Gastrocnemius medialis (tissue), 4 donors: ENCODE data around the gene JAML. TPM values are rescaled to one million over a fixed set of nuclear protein-coding genes. Genes with fewer than 3 reads are reported as not detected.

Experiments used
- ATAC-seq, 2 donors: fragments of 150-250 bp; one replicate each; pipeline ENCODE4 v1.9.1; 2016
- DNase-seq, 2 donors: peaks; one replicate each; pipeline ENCODE4 v3.0.0-alpha.2; 2019
- H3K27ac ChIP-seq, 4 donors: fragments of 200-600 bp; sonication (generic); 1 replicate in 1 of 4; 2 replicates in 3 of 4; pipeline ENCODE4 v1.5.1; 2016 to 2018; ENCODE audit warnings: mild to moderate bottlenecking in 2 of 4, moderate library complexity in 1 of 4
- H3K27me3 ChIP-seq, 3 donors: fragments of 200-600 bp; sonication (generic) in 2 of 3; 1 replicate in 1 of 3; 2 replicates in 2 of 3; pipeline versions ENCODE4 v1.5.1 to v1.6.0; 2016 to 2019; ENCODE audit warnings: mild to moderate bottlenecking in 1 of 3, moderate library complexity in 1 of 3
- H3K36me3 ChIP-seq, 2 donors: fragments of 200-600 bp; sonication (generic) in 1 of 2; one replicate each; pipeline ENCODE4 v1.5.1; 2017 to 2018
- H3K4me1 ChIP-seq, 2 donors: fragments of 200-600 bp; sonication (generic) in 1 of 2; one replicate each; pipeline ENCODE4 v1.5.1; 2016 to 2017; ENCODE audit warnings: mild to moderate bottlenecking in 2 of 2
- H3K4me3 ChIP-seq, 4 donors: fragments of 200-600 bp; sonication (generic) in 3 of 4; 1 replicate in 1 of 4; 2 replicates in 3 of 4; pipeline ENCODE4 v1.5.1; 2016 to 2019; ENCODE audit warnings: mild to moderate bottlenecking in 2 of 4
- H3K9me3 ChIP-seq, 3 donors: fragments of 200-600 bp; sonication (generic) in 2 of 3; 1 replicate in 1 of 3; 2 replicates in 2 of 3; pipeline ENCODE4 v1.5.1; 2016 to 2019
- POLR2A ChIP-seq, 2 donors: fragments of 450-650 bp; IDR thresholded peaks; one replicate each; pipeline ENCODE4 v1.6.1; 2017; ENCODE audit warnings: antibody characterized with exemption in 2 of 2, mild to moderate bottlenecking in 2 of 2, moderate library complexity in 2 of 2
- in situ Hi-C, 4 donors: fragments of 200-750 bp; cut with MboI; loops; one replicate each; pipeline versions ENCODE4 v1.15.0 to v1.8.0; 2017; ENCODE audit warnings: low sequenced_read_pairs in 4 of 4
- intact Hi-C: fragments of 100-400 bp; cut with DNase I; formaldehyde crosslinking; loops from one replicate; pipeline ENCODE4 v1.15.1; 2023; ENCODE audit warnings: low total_unique reads
- total RNA-seq, 4 donors: library from RNA; depleted of rRNA; stranded (reverse); fragments of >200 nt; gene quantifications; one replicate each; pipeline versions ENCODE4 v1.1.0 to v1.2.3, GENCODE V29; 2016
- TF ChIP-seq, protein P1 (sequence below), 5 experiments: fragments of 450-650 bp in 3 of 5; fragments of 200-600 bp in 2 of 5; sonication (generic) in 2 of 5; IDR thresholded peaks in 4 of 5; conservative IDR thresholded peaks in 1 of 5; 1 replicate in 4 of 5; 2 replicates in 1 of 5; pipeline ENCODE4 v1.5.1; 2016 to 2019; ENCODE audit warnings: antibody characterized with exemption in 5 of 5, mild to moderate bottlenecking in 3 of 5, moderate library complexity in 3 of 5

JAML gene
- total RNA-seq, 4 donors from 2014 or later: 0.82 to 1.2 (median 0.91) TPM; not detected in 1

DNA sequence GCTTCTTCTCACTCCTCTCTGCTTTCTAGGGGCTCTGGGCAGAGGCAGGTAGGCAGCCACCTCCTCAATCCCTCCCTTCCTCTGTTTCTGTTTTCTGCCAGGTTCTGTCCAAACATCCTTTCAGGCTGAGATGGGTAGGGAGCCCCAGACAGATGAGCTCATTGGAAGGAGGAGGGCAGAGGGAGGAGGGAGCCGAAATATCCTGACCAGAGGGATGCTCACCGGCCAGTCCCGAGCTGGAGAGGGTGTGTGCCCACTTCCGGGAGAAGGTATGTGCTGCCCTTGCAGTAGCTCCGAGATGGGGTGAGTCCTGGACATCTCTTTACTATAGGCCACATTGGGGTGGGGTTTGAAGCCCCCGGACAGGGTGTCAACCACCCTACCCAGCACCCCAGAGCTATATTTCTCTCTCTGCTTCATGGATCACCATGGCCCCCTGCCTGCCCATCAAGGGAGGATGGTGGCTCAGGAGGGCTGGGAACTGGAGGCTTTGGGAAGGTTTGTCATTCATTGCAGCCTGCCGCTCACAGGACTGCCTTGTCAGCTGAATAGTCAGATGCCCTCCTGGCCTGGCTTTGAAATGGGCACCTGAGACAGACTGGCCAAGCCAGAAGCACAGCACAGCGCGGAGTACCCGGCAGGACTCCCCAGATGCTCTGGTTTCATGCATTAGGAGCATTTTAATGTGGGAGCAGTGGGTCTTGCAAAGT lies 67.5 kb downstream of the JAML start:
- Histone ChIP-seq H3K9me3 (no peaks in the 10 kb centered on the region), H3K27ac (peak overlapping the region in 3 of 4 donors; percentile 18 to 71 (median 23)), H3K27me3 (peaks cover 0 to 8% (median 0%) of the 10 kb centered on the region in 3 donors), H3K4me1 (peaks cover 38 to 47% of the 10 kb centered on the region in 2 donors), H3K4me3 (peak overlapping the region in 2 of 4 donors; percentile 4 to 25), H3K36me3 (no peaks in the 10 kb centered on the region)
- in situ Hi-C loops: no loop called here
- ATAC-seq (peak in 1 of 2 donors; percentile 2), DNase-seq (no peak)
- TF ChIP-seq, protein P1, sequence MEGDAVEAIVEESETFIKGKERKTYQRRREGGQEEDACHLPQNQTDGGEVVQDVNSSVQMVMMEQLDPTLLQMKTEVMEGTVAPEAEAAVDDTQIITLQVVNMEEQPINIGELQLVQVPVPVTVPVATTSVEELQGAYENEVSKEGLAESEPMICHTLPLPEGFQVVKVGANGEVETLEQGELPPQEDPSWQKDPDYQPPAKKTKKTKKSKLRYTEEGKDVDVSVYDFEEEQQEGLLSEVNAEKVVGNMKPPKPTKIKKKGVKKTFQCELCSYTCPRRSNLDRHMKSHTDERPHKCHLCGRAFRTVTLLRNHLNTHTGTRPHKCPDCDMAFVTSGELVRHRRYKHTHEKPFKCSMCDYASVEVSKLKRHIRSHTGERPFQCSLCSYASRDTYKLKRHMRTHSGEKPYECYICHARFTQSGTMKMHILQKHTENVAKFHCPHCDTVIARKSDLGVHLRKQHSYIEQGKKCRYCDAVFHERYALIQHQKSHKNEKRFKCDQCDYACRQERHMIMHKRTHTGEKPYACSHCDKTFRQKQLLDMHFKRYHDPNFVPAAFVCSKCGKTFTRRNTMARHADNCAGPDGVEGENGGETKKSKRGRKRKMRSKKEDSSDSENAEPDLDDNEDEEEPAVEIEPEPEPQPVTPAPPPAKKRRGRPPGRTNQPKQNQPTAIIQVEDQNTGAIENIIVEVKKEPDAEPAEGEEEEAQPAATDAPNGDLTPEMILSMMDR (IDR thresholded peaks at IDR 0.05 in 4 of 5, conservative IDR thresholded peaks at IDR 0.05 in 1 of 5): no peak
- no peak for TF ChIP-seq POLR2A (IDR thresholded peaks at IDR 0.05)
- intact Hi-C loops: no loop called here

DNA sequence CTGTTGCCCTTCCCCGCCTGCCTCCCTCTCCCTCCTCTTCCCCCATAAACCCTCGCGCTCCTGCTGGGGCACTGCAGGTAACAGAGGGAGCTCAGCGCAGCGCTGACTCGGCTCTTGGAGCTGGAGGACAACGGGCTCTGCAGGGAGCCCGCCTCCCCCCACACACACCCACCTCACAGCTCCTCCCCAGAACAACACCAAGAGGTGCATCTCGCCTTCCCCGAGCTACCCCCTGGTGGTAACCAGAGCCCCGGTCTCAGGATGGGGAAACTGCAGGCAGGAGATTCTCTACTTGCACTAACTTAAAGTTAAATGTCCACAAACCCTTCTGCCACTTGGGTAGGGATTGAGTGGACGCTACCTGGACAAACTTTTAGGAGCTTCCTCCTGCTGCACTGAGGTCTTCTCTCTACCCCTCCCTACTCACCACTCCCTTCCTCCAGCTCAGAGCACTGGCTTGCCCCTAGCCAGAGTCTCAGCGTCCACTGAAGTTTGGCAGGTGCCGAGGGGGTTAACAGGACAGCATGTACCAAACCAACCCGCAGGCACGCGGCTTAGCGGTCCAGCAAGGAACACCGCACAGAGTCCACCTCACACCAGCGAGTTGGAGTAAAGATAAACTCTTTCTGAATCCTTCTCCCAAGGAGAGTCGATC lies 68.2 kb downstream of the JAML start:
- in situ Hi-C loops (no loop called here), intact Hi-C loops (no loop called here)
- Histone ChIP-seq H3K36me3 (no peaks in the 10 kb centered on the region), H3K27me3 (peaks cover 0 to 11% (median 0%) of the 10 kb centered on the region in 3 donors), H3K4me1 (peaks cover 45 to 54% of the 10 kb centered on the region in 2 donors), H3K27ac (peak overlapping the region in 3 of 4 donors; percentile 18 to 71 (median 23)), H3K9me3 (no peaks in the 10 kb centered on the region), H3K4me3 (peak overlapping the region in 3 of 4 donors; percentile 4 to 25 (median 4))
- TF ChIP-seq, protein P1 (IDR thresholded peaks at IDR 0.05 in 4 of 5, conservative IDR thresholded peaks at IDR 0.05 in 1 of 5): no peak
- TF ChIP-seq POLR2A (IDR thresholded peaks at IDR 0.05): no peak
- ATAC-seq: peak; percentile 48 to 62
- peak; percentile 35 to 38 for DNase-seq

DNA sequence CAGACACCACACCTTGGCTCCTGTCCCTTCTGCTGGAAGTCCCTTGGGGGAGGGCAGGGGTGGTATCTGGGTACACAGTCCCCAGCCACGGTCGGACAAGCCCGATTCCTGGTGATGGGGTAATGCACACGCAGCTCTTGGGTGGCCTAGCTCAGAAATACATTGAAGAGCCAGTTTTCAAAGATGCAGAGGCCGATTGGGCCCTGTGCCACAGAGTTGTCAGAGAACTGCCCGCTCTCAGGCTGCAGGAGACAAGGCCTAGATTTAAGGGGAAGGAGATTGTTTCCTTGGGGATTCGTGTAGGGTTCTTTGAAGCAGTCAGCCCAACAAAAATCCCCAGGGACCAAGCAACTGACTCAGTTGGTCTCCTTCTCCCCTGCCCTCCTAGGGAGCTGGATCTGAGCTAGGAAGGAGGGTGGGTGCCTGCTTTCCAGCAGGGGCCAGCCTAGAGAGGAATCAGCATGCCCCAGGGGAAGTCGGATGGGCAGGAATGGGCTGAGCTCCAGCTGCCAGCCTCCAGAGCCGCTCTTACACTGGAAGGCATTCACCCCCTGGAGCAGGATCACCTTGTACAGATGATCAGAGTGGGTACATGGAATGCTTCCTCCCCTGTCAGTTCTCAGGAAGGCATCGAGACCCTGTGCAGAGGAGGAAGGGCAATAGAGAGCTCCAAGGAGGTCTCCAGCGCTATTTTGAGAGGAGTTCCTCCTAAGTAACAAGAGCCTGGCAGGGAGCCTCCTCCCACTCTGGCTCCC lies 68.9 kb downstream of the JAML start:
- Histone ChIP-seq H3K27ac (peak overlapping the region in 3 of 4 donors; percentile 18 to 71 (median 23)), H3K4me3 (peak overlapping the region in 1 of 4 donors; percentile 4), H3K9me3 (no peaks in the 10 kb centered on the region), H3K27me3 (peaks cover 0 to 11% (median 0%) of the 10 kb centered on the region in 3 donors), H3K4me1 (peaks cover 51 to 57% of the 10 kb centered on the region in 2 donors), H3K36me3 (no peaks in the 10 kb centered on the region)
- in situ Hi-C loops (no loop called here), intact Hi-C loops (no loop called here)
- DNase-seq (no peak), ATAC-seq (no peak)
- TF ChIP-seq, protein P1 (IDR thresholded peaks at IDR 0.05 in 4 of 5, conservative IDR thresholded peaks at IDR 0.05 in 1 of 5): no peak
- TF ChIP-seq POLR2A (IDR thresholded peaks at IDR 0.05): no peak

DNA sequence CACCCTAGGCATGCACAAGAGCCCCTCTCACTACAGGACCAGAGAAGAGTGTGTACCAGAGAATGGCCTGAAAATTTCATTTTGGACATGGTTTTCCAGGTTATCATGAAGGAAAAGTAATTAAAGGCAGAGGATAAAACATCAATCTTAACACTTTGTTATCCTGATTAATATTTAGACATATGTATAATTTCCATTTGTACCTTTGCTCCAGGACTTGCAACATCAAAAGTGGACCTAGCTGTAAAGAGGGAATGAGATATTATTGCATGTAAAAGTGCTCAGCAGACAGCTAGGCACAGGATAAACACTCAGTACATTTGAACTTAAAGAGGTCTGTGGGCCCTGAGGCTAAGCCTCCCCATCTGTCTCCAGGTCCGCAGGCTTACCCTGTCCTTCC lies 70.2 kb downstream of the JAML start:
- ATAC-seq (no peak), DNase-seq (no peak)
- intact Hi-C loops: no loop called here
- Histone ChIP-seq H3K4me3 (no peak overlapping the region), H3K4me1 (peaks cover 51 to 57% of the 10 kb centered on the region in 2 donors), H3K36me3 (no peaks in the 10 kb centered on the region), H3K9me3 (no peaks in the 10 kb centered on the region), H3K27me3 (peaks cover 0 to 11% (median 0%) of the 10 kb centered on the region in 3 donors), H3K27ac (peak overlapping the region in 1 of 4 donors; percentile 71)
- TF ChIP-seq, protein P1 (IDR thresholded peaks at IDR 0.05 in 4 of 5, conservative IDR thresholded peaks at IDR 0.05 in 1 of 5): no peak
- TF ChIP-seq POLR2A (IDR thresholded peaks at IDR 0.05): no peak
- in situ Hi-C loops: no loop called here
